Testis (tissue), 3 donors: Measurements from ENCODE around the gene ZC3H4. TPM values are rescaled to one million over a fixed set of nuclear protein-coding genes. Genes with fewer than 3 reads are reported as not detected.
"Not testable (repeated sequence)": the region's sequence is repeated elsewhere in the genome, so short reads cannot be mapped to it uniquely, and the experiment has no call there.

Source experiments
- DNase-seq: peaks from one replicate; pipeline ENCODE4 v3.0.0-alpha.2; 2019
- H3K27ac ChIP-seq, 2 donors: fragments of 200-600 bp; sonication (generic); one replicate each; pipeline ENCODE4 v1.5.1; 2019
- H3K27me3 ChIP-seq: fragments of 200-600 bp; sonication (generic); one replicate; pipeline ENCODE4 v1.5.1; 2019
- H3K36me3 ChIP-seq: fragments of 200-600 bp; sonication (generic); one replicate; pipeline ENCODE4 v1.5.1; 2017; ENCODE audit warnings: low read depth; ENCODE audit errors: missing control alignments
- H3K4me1 ChIP-seq: fragments of 200-600 bp; sonication (generic); one replicate; pipeline ENCODE4 v1.5.1; 2019
- H3K4me3 ChIP-seq, 2 donors: fragments of 200-600 bp; sonication (generic); one replicate each; pipeline ENCODE4 v1.5.1; 2017 to 2019
- H3K9me3 ChIP-seq: fragments of 200-600 bp; sonication (generic); one replicate; pipeline ENCODE4 v1.5.1; 2017
- CTCF ChIP-seq, 3 experiments: fragments of 450-650 bp in 2 of 3; fragments of 200-600 bp in 1 of 3; sonication (generic) in 1 of 3; IDR thresholded peaks; one replicate each; pipeline ENCODE4 v1.5.1; 2016 to 2019; ENCODE audit warnings: antibody characterized with exemption in 3 of 3, mild to moderate bottlenecking in 2 of 3, moderate library complexity in 1 of 3
- POLR2A ChIP-seq: fragments of 450-650 bp; IDR thresholded peaks from one replicate; pipeline ENCODE4 v1.6.1; 2017; ENCODE audit warnings: antibody characterized with exemption, mild to moderate bottlenecking, moderate library complexity
- WGBS, 2 donors: methylation state at CpG; one replicate each; pipeline ENCODE4 v1.1.5; 2018; 5-methylcytosine and 5-hydroxymethylcytosine counted together
- intact Hi-C: fragments of 100-400 bp; cut with DNase I; formaldehyde crosslinking; loops from one replicate; pipeline ENCODE4 v1.15.1; 2023; ENCODE audit warnings: low total_unique reads
- polyA plus RNA-seq: library from polyadenylated mRNA; stranded (reverse); fragments of 350-450 nt; fragmentation: Illumina TruSeq; extraction: RNeasy Lipid Tissue Mini Kit (QIAGEN cat#74804); gene quantifications from one replicate; pipeline ENCODE4 v1.2.3, GENCODE V29; 2014; ENCODE audit warnings: low read depth, low replicate concordance; ENCODE audit not compliant: insufficient read depth
- total RNA-seq, 2 donors: library from RNA; depleted of rRNA; stranded (reverse); fragments of >200 nt; gene quantifications; one replicate each; pipeline ENCODE4 v1.2.3, GENCODE V29; 2016

The ZC3H4 gene
- total and polyA plus RNA-seq, 3 donors from 2014 or later = 25.4 to 47.3 (median 45.2) TPM

GRCh38 chr19:47105874-47106273 lies 7.7 kb downstream of the ZC3H4 start:
- intact Hi-C loops = no loop called here
- no peak overlapping the region for H3K4me3 ChIP-seq
- H3K4me1 ChIP-seq = peaks cover 29% of the 10 kb centered on the region
- H3K27ac ChIP-seq = no peak overlapping the region
- no peaks in the 10 kb centered on the region for H3K9me3 ChIP-seq
- H3K36me3 ChIP-seq = no peaks in the 10 kb centered on the region
- 32 to 49% methylated on average over 2 of the region's 2 CpGs for WGBS, 2 donors
- no peaks in the 10 kb centered on the region for H3K27me3 ChIP-seq
- TF ChIP-seq POLR2A (no peak), CTCF (IDR thresholded peaks at IDR 0.05) (no peak)
- DNase-seq = no peak

GRCh38 chr19:47104680-47105079 lies 8.9 kb downstream of the ZC3H4 start:
- Histone ChIP-seq H3K27me3 (no peaks in the 10 kb centered on the region), H3K4me3 (no peak overlapping the region), H3K36me3 (no peaks in the 10 kb centered on the region), H3K27ac (no peak overlapping the region), H3K4me1 (peaks cover 25% of the 10 kb centered on the region), H3K9me3 (no peaks in the 10 kb centered on the region)
- TF ChIP-seq CTCF (IDR thresholded peaks at IDR 0.05) (no peak), POLR2A (no peak)
- WGBS, 2 donors = 80 to 82% methylated on average over 9 of the region's 9 CpGs
- intact Hi-C loops = no loop called here
- no peak for DNase-seq

GRCh38 chr19:47102346-47103060 lies 11.1 kb downstream of the ZC3H4 start:
- intact Hi-C loops = no loop called here
- H3K4me1 ChIP-seq = peaks cover 32% of the 10 kb centered on the region
- WGBS, 2 donors = 52 to 59% methylated on average over 9 of the region's 9 CpGs
- DNase-seq = no peak
- H3K4me3 ChIP-seq = no peak overlapping the region
- no peaks in the 10 kb centered on the region for H3K9me3 ChIP-seq
- no peak overlapping the region for H3K27ac ChIP-seq
- H3K36me3 ChIP-seq = no peaks in the 10 kb centered on the region
- H3K27me3 ChIP-seq = no peaks in the 10 kb centered on the region
- no peak for TF ChIP-seq CTCF (IDR thresholded peaks at IDR 0.05)
- no peak for TF ChIP-seq POLR2A

GRCh38 chr19:47101116-47101515 lies 12.5 kb downstream of the ZC3H4 start:
- DNase-seq, H3K9me3 ChIP-seq, H3K36me3 ChIP-seq, H3K27ac ChIP-seq, H3K4me3 ChIP-seq, intact Hi-C loops, H3K27me3 ChIP-seq: not testable (repeated sequence)
- WGBS, 2 donors = 92 to 98% methylated on average over 4 of the region's 4 CpGs
- H3K4me1 ChIP-seq = peaks cover 31% of the 10 kb centered on the region

- no peaks in the 10 kb centered on the region for H3K36me3 ChIP-seq
These were observed 13.3 kb downstream of the ZC3H4 start for GRCh38 chr19:47100290-47100689.

More at GRCh38 chr19:47100290-47100689, 13.3 kb downstream of the ZC3H4 start:
- 95 to 100% methylated on average over 5 of the region's 5 CpGs for WGBS, 2 donors
- H3K27me3 ChIP-seq = no peaks in the 10 kb centered on the region
- no peak for DNase-seq
- H3K9me3 ChIP-seq = no peaks in the 10 kb centered on the region
- peaks cover 37% of the 10 kb centered on the region for H3K4me1 ChIP-seq
- intact Hi-C loops = no loop called here
- no peak overlapping the region for H3K27ac ChIP-seq
- H3K4me3 ChIP-seq = no peak overlapping the region
- TF ChIP-seq POLR2A (no peak), CTCF (IDR thresholded peaks at IDR 0.05) (no peak)
